ENCODE data around the gene ACBD4. TPM values are rescaled to one million over a fixed set of nuclear protein-coding genes. Genes with fewer than 3 reads are reported as not detected.

Gene ACBD4
- total RNA-seq: 10 to 100 TPM in 1 of 2 donors, 1 to 10 TPM in 1; 4.4 to 51.4 TPM
- polyA plus RNA-seq: 10 to 100 TPM; 43.2 to 46.5 TPM

- peak within 1 kb of the TSS; percentile 90 to 91 for H3K27ac ChIP-seq (ENCODE audit: low read depth in 1 of 2, low read length in 2 of 2)
- H3K9ac ChIP-seq (ENCODE audit: low read depth in 1 of 2, low read length in 2 of 2): peak within 1 kb of the TSS; percentile 63 to 80
- 5% methylated on average over 40 of the region's 40 CpGs for WGBS
- peak; percentile 99 for DNase-seq (ENCODE audit: low spot score)
- H3K27me3 ChIP-seq (ENCODE audit: control insufficient read depth in 4 of 4, insufficient read depth in 4 of 4, low read length in 3 of 4): no peaks in the 10 kb centered on the region
- TF ChIP-seq CTCF (IDR thresholded peaks at IDR 0.05; ENCODE audit: low read depth, low read length, missing input control) (peak; percentile 100), ZBTB33 (IDR thresholded peaks at IDR 0.05) (no peak), EGR1 (IDR thresholded peaks at IDR 0.05; ENCODE audit: low read depth in 2 of 2) (no peak), NR2F2 (IDR thresholded peaks at IDR 0.05) (peak; percentile 80), ATF3 (IDR thresholded peaks at IDR 0.05) (peak; percentile 33), TAF1 (conservative IDR thresholded peaks at IDR 0.05) (no peak), MAX (IDR thresholded peaks at IDR 0.05) (no peak), REST (IDR thresholded peaks at IDR 0.05) (peak; percentile 76), FOXA1 (IDR thresholded peaks at IDR 0.05) (peak; percentile 75), JUND (IDR thresholded peaks at IDR 0.05) (peak; percentile 32 to 53), RXRA (IDR thresholded peaks at IDR 0.05) (peak; percentile 84 to 87), YY1 (IDR thresholded peaks at IDR 0.05) (peak; percentile 87), GABPA (IDR thresholded peaks at IDR 0.05 in 1 of 2, conservative IDR thresholded peaks at IDR 0.05 in 1 of 2) (peak in 1 of 2 donors; percentile 22), FOXA2 (IDR thresholded peaks at IDR 0.05) (peak; percentile 25), SP1 (IDR thresholded peaks at IDR 0.05) (peak; percentile 99), HNF4A (conservative IDR thresholded peaks at IDR 0.05) (peak; percentile 91 to 93), HNF4G (IDR thresholded peaks at IDR 0.05) (peak; percentile 59), RAD21 (IDR thresholded peaks at IDR 0.05) (peak; percentile 99 to 100)
- peaks cover 2 to 57% (median 37%) of the 10 kb centered on the region in 4 donors for H3K4me1 ChIP-seq (ENCODE audit: control insufficient read depth in 4 of 4, insufficient read depth in 4 of 4, low read length in 3 of 4)
- no peaks in the 10 kb centered on the region for H3K9me3 ChIP-seq (ENCODE audit: control insufficient read depth in 4 of 4, low read length in 3 of 4)
- peak within 1 kb of the TSS; percentile 67 to 79 (median 73) for H3K4me3 ChIP-seq (ENCODE audit: low read depth in 1 of 3, low read length in 3 of 3)
- peaks cover 3 to 7% (median 4%) of the 10 kb centered on the region in 4 donors for H3K36me3 ChIP-seq (ENCODE audit: control insufficient read depth in 4 of 4, insufficient read depth in 3 of 4, low read depth in 1 of 4, low read length in 3 of 4)
Measured at GRCh38 chr17:45135192-45135977, at the start of gene ACBD4. Gene ACBD4 (plus strand): TSS chr17:45135687. CDS start chr17:45136145, 458 bp downstream.
